Measurements from ENCODE around the gene IL18R1.

IL18R1 gene

GRCh38 chr2:102424754-102425153, 69.2 kb downstream of the IL18R1 start:
- DNase-seq (ENCODE audit: low read depth), result no peak
- no peak overlapping the region for H3K4me3 ChIP-seq (ENCODE audit: low read depth, low read length)
- no peak for TF ChIP-seq CTCF (conservative IDR thresholded peaks at IDR 0.05; ENCODE audit: low read depth, low read length)

GRCh38 chr2:102425441-102426132, 70.0 kb downstream of the IL18R1 start:
- no peak for TF ChIP-seq CTCF (conservative IDR thresholded peaks at IDR 0.05; ENCODE audit: low read depth, low read length)
- no peak for DNase-seq (ENCODE audit: low read depth)
- no peak overlapping the region for H3K4me3 ChIP-seq (ENCODE audit: low read depth, low read length)

DNA sequence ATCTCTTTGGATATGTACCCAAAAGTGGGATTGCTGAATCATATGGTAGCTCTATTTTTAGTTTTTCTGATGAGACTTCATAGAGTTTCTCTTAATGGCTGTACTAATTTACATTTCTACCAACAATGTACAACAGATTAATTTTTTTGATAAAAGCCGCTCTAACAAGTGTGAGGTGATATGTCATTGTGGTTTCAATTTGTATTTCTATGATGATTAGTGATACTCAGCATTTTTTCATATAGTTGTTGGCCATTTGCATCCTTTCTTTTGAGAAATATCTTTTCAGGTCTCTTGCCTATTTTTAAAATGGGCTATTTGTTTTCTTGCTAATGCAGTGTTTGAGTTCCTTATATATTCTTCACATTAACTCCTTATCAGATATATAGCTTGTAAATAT, 71.7 kb downstream of the IL18R1 start:
- H3K4me3 ChIP-seq (ENCODE audit: low read depth, low read length), result no peak overlapping the region
- no peak for TF ChIP-seq CTCF (conservative IDR thresholded peaks at IDR 0.05; ENCODE audit: low read depth, low read length)
- no peak for DNase-seq (ENCODE audit: low read depth)

GRCh38 chr2:102428573-102428972, 73.0 kb downstream of the IL18R1 start:
- DNase-seq (ENCODE audit: low read depth), result no peak
- H3K4me3 ChIP-seq (ENCODE audit: low read depth, low read length), result no peak overlapping the region
- TF ChIP-seq CTCF (conservative IDR thresholded peaks at IDR 0.05; ENCODE audit: low read depth, low read length), result no peak

DNA sequence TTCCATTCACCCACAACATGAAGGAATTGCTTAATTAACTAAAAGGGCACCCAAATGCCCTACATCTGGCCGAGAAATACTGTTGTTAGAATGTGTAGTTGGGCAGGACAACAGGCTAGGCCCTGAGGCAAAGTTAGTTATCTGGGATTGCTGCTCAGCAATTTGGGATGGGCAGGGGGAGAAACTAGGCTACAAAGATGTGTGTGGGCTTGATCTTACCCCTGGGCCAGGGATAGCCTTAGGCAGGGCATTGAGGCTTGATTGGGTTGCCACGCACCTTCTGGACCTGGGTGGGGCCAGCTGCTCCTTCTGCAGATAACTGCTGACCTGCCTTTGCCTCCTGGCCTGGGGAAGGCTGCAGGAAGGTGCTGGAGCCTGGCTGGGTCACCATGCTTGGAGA, 76.8 kb downstream of the IL18R1 start:
- no peak for DNase-seq (ENCODE audit: low read depth)
- no peak overlapping the region for H3K4me3 ChIP-seq (ENCODE audit: low read depth, low read length)
- TF ChIP-seq CTCF (conservative IDR thresholded peaks at IDR 0.05; ENCODE audit: low read depth, low read length), result no peak

DNA sequence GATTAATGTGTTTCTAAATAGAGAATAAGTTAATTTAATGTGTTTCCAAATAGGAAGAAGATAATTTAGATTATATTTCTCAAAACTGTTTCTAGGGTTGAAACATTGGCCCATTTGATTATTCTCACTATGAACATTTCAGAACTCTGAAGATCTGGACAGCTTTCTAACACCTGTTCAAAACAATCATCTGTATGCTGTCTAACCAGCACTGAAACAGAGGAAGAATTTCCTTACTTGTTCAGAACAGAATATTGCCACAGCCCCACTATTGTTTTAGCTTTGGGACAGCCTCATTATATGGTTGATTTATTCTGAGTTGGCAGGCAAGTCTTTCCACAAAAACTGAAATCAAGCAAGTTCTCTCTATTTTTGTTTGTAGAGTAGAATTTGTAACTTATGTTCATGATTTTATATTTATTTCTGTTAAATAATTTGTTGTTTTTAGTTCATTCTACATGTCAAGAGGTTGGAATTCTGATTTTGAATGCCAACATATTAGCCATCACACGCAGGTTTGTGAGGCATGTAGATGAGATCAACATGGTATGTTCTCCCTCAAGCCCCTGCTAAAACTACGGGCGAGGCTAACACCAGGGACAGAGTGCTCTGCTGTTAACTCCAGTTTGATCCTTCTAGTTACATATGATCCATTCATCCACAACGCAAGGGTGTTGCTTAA, 78.5 kb downstream of the IL18R1 start:
- no peak overlapping the region for H3K4me3 ChIP-seq (ENCODE audit: low read depth, low read length)
- TF ChIP-seq CTCF (conservative IDR thresholded peaks at IDR 0.05; ENCODE audit: low read depth, low read length), result no peak
- no peak for DNase-seq (ENCODE audit: low read depth)
